IMR-90 (cell line): ENCODE measurements around the gene FIBCD1. TPM values are rescaled to one million over a fixed set of nuclear protein-coding genes. Genes with fewer than 3 reads are reported as not detected.

ENCODE experiments used
- ATAC-seq: fragments of 200-7000 bp; cut with Tn5 transposase; 2 replicates; pipeline ENCODE4 v1.9.1; 2020; ENCODE audit warnings: low read depth, mild to moderate bottlenecking, moderate library complexity
- BruUV-seq: library from RNA; stranded (reverse); fragments of 400-500 nt; replicated peaks from 2 replicates; lab custom pipeline; 2021; lab: Mats Ljungman, UMichigan
- CTCF ChIA-PET: fragments of 300-600 bp; formaldehyde crosslinking; extraction: SDS; loops from one replicate; lab custom pipeline; 2021; ENCODE audit warnings: antibody characterized with exemption; lab: Yijun Ruan, JAX
- POLR2A ChIA-PET: fragments of 300-600 bp; sonication (Branson Sonifier 250); formaldehyde crosslinking; loops from one replicate; lab custom pipeline; 2022; ENCODE audit warnings: antibody characterized with exemption; ENCODE audit not compliant: unreplicated experiment; lab: Charles Lee
- DNase-seq: peaks from one replicate; pipeline ENCODE4 v3.0.0; 2013
- H2AFZ ChIP-seq: replicated peaks from 2 replicates; pipeline ENCODE3; 2013; ENCODE audit warnings: low read length, mild to moderate bottlenecking; ENCODE audit not compliant: poor library complexity
- H2AK5ac ChIP-seq: 2 replicates; pipeline ENCODE4 v1.6.1; 2013; ENCODE audit warnings: low read depth, low read length, inconsistent platforms
- H2AK9ac ChIP-seq: replicated peaks from 2 replicates; pipeline ENCODE3; 2013; ENCODE audit warnings: mild to moderate bottlenecking, low read depth, low read length, moderate library complexity; ENCODE audit not compliant: poor library complexity
- H2BK120ac ChIP-seq: 2 replicates; pipeline ENCODE4 v1.6.1; 2013; ENCODE audit warnings: low read depth, low read length, inconsistent platforms
- H2BK15ac ChIP-seq: 3 replicates; pipeline ENCODE4 v1.6.1; 2013; ENCODE audit warnings: low read depth, low read length, inconsistent platforms
- H2BK20ac ChIP-seq: 2 replicates; pipeline ENCODE4 v1.6.1; 2013; ENCODE audit warnings: low read depth, mild to moderate bottlenecking, inconsistent platforms, low read length, moderate library complexity
- H2BK5ac ChIP-seq: 2 replicates; pipeline ENCODE4 v1.6.1; 2013; ENCODE audit warnings: mild to moderate bottlenecking, low read depth, low read length, inconsistent platforms; ENCODE audit not compliant: poor library complexity, severe bottlenecking
- H3K14ac ChIP-seq: replicated peaks from 2 replicates; pipeline ENCODE4 v1.6.1; 2013; ENCODE audit warnings: low read depth, low read length, inconsistent platforms
- H3K18ac ChIP-seq: 2 replicates; pipeline ENCODE4 v1.6.1; 2013; ENCODE audit warnings: low read depth, low read length, control low read depth
- H3K23ac ChIP-seq: 2 replicates; pipeline ENCODE4 v1.6.1; 2013; ENCODE audit warnings: low read depth, low read length, inconsistent platforms
- H3K27ac ChIP-seq: 2 replicates; pipeline ENCODE4 v1.5.1; 2013; ENCODE audit warnings: mild to moderate bottlenecking, control low read depth, low read length; ENCODE audit not compliant: insufficient read depth
- H3K27me3 ChIP-seq: 2 replicates; pipeline ENCODE4 v1.6.1; 2013; ENCODE audit warnings: low read length; ENCODE audit not compliant: control insufficient read depth, insufficient read depth
- H3K36me3 ChIP-seq: 2 replicates; pipeline ENCODE4 v1.6.1; 2013; ENCODE audit warnings: low read length, mixed read lengths; ENCODE audit not compliant: control insufficient read depth, insufficient read depth
- H3K4ac ChIP-seq: 2 replicates; pipeline ENCODE4 v1.6.1; 2013; ENCODE audit warnings: low read depth, low read length, inconsistent platforms
- H3K4me1 ChIP-seq: 2 replicates; pipeline ENCODE4 v1.6.1; 2013; ENCODE audit warnings: low read length, mixed read lengths; ENCODE audit not compliant: control insufficient read depth, insufficient read depth
- H3K4me2 ChIP-seq: 2 replicates; pipeline ENCODE4 v1.6.1; 2013; ENCODE audit warnings: low read depth, mild to moderate bottlenecking, control low read depth, low read length, moderate library complexity
- H3K4me3 ChIP-seq: 2 replicates; pipeline ENCODE4 v1.5.1; 2013; ENCODE audit warnings: low read depth, mild to moderate bottlenecking, control low read depth, low read length, moderate library complexity; ENCODE audit not compliant: insufficient read depth
- H3K56ac ChIP-seq: 2 replicates; pipeline ENCODE4 v1.6.1; 2013; ENCODE audit warnings: low read length, inconsistent platforms; ENCODE audit not compliant: insufficient read depth; ENCODE audit errors: extremely low read depth
- H3K79me1 ChIP-seq, 2 experiments: 2 replicates each; pipeline ENCODE4 v1.6.1; 2013; ENCODE audit warnings: low read length in 2 of 2, inconsistent platforms in 1 of 2, low read depth in 1 of 2
- H3K9ac ChIP-seq: 2 replicates; pipeline ENCODE4 v1.6.1; 2013; ENCODE audit warnings: low read depth, low read length, control low read depth
- H3K9me1 ChIP-seq: 2 replicates; pipeline ENCODE4 v1.6.1; 2013; ENCODE audit warnings: low read length, inconsistent platforms; ENCODE audit not compliant: insufficient read depth
- H3K9me3 ChIP-seq: 2 replicates; pipeline ENCODE4 v1.6.1; 2013; ENCODE audit warnings: low read length; ENCODE audit not compliant: control insufficient read depth, insufficient read depth
- H4K20me1 ChIP-seq: 2 replicates; pipeline ENCODE4 v1.6.1; 2013; ENCODE audit warnings: low read length, inconsistent platforms; ENCODE audit not compliant: insufficient read depth
- H4K5ac ChIP-seq: 2 replicates; pipeline ENCODE4 v1.6.1; 2013; ENCODE audit warnings: mild to moderate bottlenecking, low read depth, low read length, control low read depth
- H4K8ac ChIP-seq, 2 experiments: 2 replicates each; pipeline ENCODE4 v1.6.1; 2013; ENCODE audit warnings: low read depth in 2 of 2, low read length in 2 of 2, control low read depth in 1 of 2, inconsistent platforms in 1 of 2
- H4K91ac ChIP-seq: 2 replicates; pipeline ENCODE4 v1.6.1; 2013; ENCODE audit warnings: low read depth, low read length, inconsistent platforms; ENCODE audit not compliant: insufficient read depth
- CHD1 ChIP-seq: IDR thresholded peaks from 2 replicates; pipeline ENCODE4 v1.6.1; 2012; ENCODE audit warnings: low read depth, low read length, improper control_type of control experiment
- MXI1 ChIP-seq: IDR thresholded peaks from 2 replicates; pipeline ENCODE4 v1.6.1; 2012; ENCODE audit warnings: low read depth, mild to moderate bottlenecking, low read length, moderate library complexity, borderline replicate concordance
- SMC3 ChIP-seq: fragments of 150-350 bp; IDR thresholded peaks from 2 replicates; pipeline ENCODE4 v1.6.1; 2016; ENCODE audit warnings: low read depth, mild to moderate bottlenecking, antibody characterized with exemption, low read length, moderate library complexity
- WGBS, 2 experiments: methylation state at CpG; one replicate each; pipeline versions ENCODE4 v1.1.5 to v1.1.7; 2013; ENCODE audit warnings: missing lambda C conversion rate in 2 of 2; ENCODE audit not compliant: insufficient read length in 1 of 2; ENCODE audit errors: extremely low coverage in 2 of 2; 5-methylcytosine and 5-hydroxymethylcytosine counted together
- dilution Hi-C: fragments of 300-500 bp; cut with HindIII; formaldehyde crosslinking; loops from one replicate; pipeline ENCODE4 v1.14.3; 2018; ENCODE audit warnings: low sequenced_read_pairs; ENCODE audit not compliant: unreplicated experiment
- in situ Hi-C: fragments of 300-500 bp; cut with MboI; formaldehyde crosslinking; loops from 3 replicates; pipeline ENCODE4 v1.14.3; 2019; ENCODE audit warnings: low sequenced_read_pairs, inconsistent platforms, mixed read lengths
- intact Hi-C: fragments of 100-400 bp; cut with micrococcal nuclease; formaldehyde crosslinking; loops from 2 replicates; pipeline ENCODE4 v1.10.0; 2022
- polyA plus RNA-seq, 3 experiments: library from polyadenylated mRNA; depleted of rRNA; stranded (reverse); fragments of >200 nt; gene quantifications; 2 replicates each; pipeline ENCODE4 v1.2.3, GENCODE V29; 2012; ENCODE audit warnings: low replicate concordance in 1 of 3
- total RNA-seq: library from RNA; depleted of rRNA; stranded (reverse); fragments of >200 nt; gene quantifications from 2 replicates; pipeline ENCODE4 v1.2.3, GENCODE V29; 2012

The FIBCD1 gene
- total and polyA plus RNA-seq, 2 of the 4 experiments (the other 2 are of a cell fraction): 1.1 to 10.1 TPM

DNA sequence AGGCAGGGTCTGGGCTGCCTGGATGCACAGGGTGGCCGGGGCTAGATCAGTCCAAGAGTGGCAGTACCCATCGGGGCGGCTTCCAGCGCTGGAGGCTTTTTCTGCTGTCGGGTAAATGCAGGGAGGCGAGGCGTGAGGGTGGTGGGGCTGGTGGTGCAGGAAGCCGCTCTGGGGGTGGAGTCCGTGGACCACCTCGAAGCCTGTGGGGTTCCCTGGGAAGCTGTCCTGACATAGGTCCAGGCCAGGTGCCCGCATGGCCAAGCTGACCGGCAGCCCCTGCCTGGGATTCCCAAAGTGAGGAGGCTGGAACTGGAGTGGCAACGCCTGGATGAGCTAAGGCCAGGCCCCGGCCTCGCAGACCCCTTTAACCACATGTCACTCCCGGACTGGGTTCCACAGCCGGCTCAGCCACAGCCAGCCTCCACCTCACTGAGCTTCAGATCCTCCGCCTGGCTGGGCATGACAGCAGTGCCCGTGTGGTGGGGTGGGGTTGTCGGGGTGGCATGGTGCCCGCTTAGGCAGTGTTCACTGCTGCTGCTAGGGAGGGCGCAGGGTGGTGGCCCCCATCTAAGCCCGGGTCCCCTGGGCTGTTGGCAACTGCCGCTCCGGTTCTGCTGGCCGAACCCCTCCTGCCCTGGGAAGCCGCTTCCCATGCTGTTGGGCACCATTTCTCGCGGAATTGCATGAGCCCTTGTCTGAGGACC, 41.0 kb downstream of the FIBCD1 start:
- TF ChIP-seq MXI1 (no peak), SMC3 (no peak), CHD1 (no peak)
- peaks cover 10% of the 10 kb centered on the region for H4K20me1 ChIP-seq
- ATAC-seq (no peak), DNase-seq (no peak)
- no peak overlapping the region for H3K18ac ChIP-seq
- H3K56ac ChIP-seq: no peak overlapping the region
- in situ Hi-C loops (no loop called here), dilution Hi-C loops (no loop called here), intact Hi-C loops (no loop called here)
- no peak overlapping the region for H3K9ac ChIP-seq
- H2AK5ac ChIP-seq: no peak overlapping the region
- no peak overlapping the region for H3K4me2 ChIP-seq
- no peaks in the 10 kb centered on the region for H3K79me1 ChIP-seq
- H2AK9ac ChIP-seq: peak overlapping the region; percentile 2
- CTCF ChIA-PET: no interaction called here
- WGBS, 2 experiments: 82% methylated on average over 10 of the region's 29 CpGs; no CpG with 5 or more reads in 1 of the 2 experiments
- no peak overlapping the region for H3K14ac ChIP-seq
- no peak overlapping the region for H2BK5ac ChIP-seq
- peaks cover 2% of the 10 kb centered on the region; the same call in 1 of the 2 replicates for H3K27me3 ChIP-seq
- H2AFZ ChIP-seq: peak overlapping the region; percentile 13
- no peak overlapping the region for H2BK20ac ChIP-seq
- no peak overlapping the region for H3K4ac ChIP-seq
- no peak overlapping the region for H2BK120ac ChIP-seq
- no peak overlapping the region for H3K27ac ChIP-seq
- no peak overlapping the region for H3K23ac ChIP-seq
- no peak overlapping the region for H4K91ac ChIP-seq
- peaks cover 11% of the 10 kb centered on the region for H3K36me3 ChIP-seq
- no TSS peak for BruUV-seq
- POLR2A ChIA-PET: no interaction called here
- no peak overlapping the region for H4K8ac ChIP-seq
- no peak overlapping the region for H4K5ac ChIP-seq
- no peaks in the 10 kb centered on the region for H3K4me1 ChIP-seq
- no peaks in the 10 kb centered on the region for H3K9me1 ChIP-seq
- no peak overlapping the region for H3K4me3 ChIP-seq
- no peaks in the 10 kb centered on the region for H3K9me3 ChIP-seq
- no peak overlapping the region for H2BK15ac ChIP-seq
